ENCODE results near the gene SYNDIG1L. TPM values are rescaled to one million over a fixed set of nuclear protein-coding genes. Genes with fewer than 3 reads are reported as not detected.

SYNDIG1L gene
- total RNA-seq, 4 donors from 2014 or later: 0.34 to 0.88 (median 0.49) TPM; not detected in 1

- TF ChIP-seq CTCF (IDR thresholded peaks at IDR 0.05; ENCODE audit: low read depth): no peak
Observed at GRCh38 chr14:74418031-74418430, 8.0 kb downstream of the SYNDIG1L start.

DNA sequence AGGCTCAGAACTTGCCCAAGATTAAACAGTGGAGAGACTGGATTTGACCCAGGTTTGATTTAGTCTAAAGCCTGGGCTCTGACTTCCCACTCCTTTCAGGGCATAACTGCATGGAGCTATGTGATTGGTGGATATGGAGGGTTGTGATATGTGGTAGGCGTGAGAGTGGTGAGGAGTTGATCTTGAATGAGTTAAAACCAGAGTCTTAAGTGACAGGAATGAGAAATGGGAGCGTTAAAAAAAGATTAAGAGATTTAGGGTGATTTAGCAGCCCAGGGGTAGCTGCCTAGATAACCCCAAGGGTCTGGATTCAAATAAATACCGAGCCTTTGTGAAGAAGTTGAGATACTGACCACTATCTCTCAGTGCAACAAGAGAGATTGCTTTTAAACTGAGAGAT is 8.4 kb downstream of the SYNDIG1L start:
- TF ChIP-seq CTCF (IDR thresholded peaks at IDR 0.05; ENCODE audit: low read depth): no peak

DNA sequence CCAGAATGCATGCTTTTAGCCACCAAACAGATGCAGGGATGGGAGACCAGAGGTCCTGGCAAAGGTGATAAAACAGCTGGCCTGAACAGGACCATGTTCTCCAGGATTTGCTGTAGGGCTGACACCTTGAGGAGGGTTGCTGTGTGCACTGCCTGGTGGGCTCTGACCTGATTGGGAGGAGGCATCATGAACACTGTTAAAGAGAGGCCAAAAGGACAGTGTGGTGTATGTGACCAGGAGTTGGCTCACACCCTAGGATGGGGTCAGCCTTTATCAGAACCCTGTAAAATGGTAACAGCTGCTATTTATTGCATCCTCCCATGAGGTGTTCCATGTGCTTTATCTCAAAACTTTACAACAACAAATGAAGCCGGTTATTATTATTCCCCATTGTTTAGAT is 8.8 kb downstream of the SYNDIG1L start:
- no peak for TF ChIP-seq CTCF (IDR thresholded peaks at IDR 0.05; ENCODE audit: low read depth)

DNA sequence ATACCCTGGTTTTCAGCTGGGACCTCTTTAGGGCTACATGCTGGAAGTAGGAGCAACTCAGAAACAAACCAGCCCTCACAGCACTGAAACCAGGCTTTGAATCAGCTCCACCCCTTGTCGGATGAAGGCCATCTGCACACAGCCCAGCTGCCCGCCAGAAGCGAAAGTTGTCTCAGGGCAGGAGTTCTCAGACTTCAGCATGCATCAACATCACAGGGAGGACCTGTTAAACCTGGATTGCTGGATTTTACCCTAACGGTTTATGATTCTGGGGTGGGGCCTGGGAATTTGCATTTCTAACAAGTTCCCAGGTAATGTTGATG is 10.9 kb downstream of the SYNDIG1L start:
- TF ChIP-seq CTCF (IDR thresholded peaks at IDR 0.05; ENCODE audit: low read depth): no peak

- TF ChIP-seq CTCF (IDR thresholded peaks at IDR 0.05; ENCODE audit: low read depth): no peak
Observed at GRCh38 chr14:74414403-74415114, 11.5 kb downstream of the SYNDIG1L start.

DNA sequence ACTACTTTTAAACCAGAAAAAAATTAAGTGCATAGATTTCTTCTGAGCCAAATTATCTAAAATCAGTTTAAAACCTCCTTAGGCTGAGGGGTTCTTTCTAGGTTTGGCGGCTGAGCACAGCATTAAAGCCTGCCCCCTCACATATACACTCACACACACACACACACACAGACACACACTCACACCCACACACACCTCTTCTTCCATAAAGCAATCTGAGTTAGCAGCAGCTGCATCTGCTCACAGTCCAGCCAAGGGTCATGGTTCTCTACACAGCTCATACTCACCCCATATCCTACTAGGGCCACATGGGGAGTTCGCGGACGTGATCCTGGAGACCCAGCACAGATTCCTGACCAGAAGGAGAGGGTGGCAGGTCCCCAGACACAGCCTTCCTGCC is 12.4 kb downstream of the SYNDIG1L start:
- TF ChIP-seq CTCF (IDR thresholded peaks at IDR 0.05; ENCODE audit: low read depth): no peak

DNA sequence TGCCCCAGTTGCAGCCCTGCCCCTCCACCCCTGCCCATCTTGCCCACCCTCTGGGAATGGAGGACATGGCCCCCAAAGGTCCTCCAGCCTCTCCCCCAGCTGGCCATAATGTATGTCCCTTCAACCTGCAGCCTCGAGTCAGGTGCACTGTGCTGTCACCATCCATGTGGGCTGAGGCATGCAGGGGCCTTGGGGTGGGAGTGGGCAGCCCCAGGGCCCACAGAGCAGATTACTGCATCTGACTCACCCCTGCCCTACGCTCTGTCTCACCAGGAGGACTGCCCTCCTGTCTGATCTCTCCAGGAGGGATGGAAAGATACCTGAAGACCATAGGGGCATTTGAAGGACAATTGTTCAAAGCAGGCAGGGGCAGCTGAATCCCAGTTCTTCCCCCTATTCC is 13.3 kb downstream of the SYNDIG1L start:
- TF ChIP-seq CTCF (IDR thresholded peaks at IDR 0.05; ENCODE audit: low read depth): no peak
